ENCODE data around the gene LRRC8E.
"Not testable (repeated sequence)": the region's sequence is repeated elsewhere in the genome, so short reads cannot be mapped to it uniquely, and the experiment has no call there.

Gene LRRC8E

DNA sequence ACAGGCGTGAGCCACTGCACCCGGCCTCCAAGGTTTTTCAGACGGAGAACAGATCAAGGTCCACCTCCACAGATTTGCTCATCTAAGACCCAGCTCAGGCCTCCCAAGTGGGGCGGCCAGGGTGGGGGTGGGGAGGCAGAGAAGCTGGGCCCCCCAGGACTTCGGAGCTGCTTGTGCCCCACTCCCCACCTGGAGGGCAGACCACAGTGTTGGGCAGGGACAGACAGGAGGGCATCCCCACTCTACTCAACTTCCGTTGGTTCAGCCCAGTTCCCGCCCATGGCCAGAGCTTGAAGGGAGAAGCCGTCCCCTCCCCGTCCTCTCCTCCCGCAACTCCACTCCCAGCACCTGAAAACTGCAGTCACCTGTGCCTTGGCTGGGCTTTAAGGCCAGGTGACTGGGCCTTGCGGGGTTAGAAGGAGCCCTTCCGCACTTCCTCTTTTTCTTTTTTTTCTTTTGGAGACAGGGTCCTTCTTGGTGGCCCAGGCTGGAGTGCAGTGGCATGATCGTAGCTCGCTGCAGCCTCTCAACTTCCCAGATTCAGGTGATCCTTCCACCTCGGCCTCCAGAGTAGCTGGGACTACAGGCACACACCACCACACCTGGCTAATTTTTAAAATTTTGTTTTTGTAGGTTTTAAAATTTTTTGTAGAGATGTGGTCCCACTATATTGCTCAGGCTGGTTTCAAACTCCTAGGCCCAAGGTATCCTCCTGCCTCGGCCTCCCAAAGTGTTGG, 734 bp upstream of the LRRC8E start:
- H3K4me3 Mint-ChIP-seq = no peak overlapping the region
- H3K36me3 Mint-ChIP-seq = no peaks in the 10 kb centered on the region
- H3K27me3 Mint-ChIP-seq = peaks cover 5% of the 10 kb centered on the region

DNA sequence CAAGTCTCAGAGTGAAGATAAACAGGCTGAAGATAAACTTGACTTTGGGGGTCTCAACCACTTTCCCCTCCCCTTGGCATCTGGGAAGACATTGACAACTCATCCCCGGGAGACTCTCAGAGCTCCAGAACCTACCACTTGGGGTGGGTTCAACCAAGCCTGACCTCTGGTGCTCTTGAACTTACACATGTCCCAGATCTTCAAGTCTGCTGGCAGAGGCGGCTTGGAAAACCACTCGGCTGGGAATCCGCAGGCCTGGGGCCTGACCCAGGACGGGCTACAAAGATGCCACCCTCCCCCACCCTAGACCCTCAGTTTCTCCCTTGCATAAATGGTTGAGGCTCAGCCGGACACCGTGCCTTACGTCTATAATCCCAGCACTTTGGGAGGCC, 512 bp downstream of the LRRC8E start:
- Mint-ChIP-seq H3K27ac (no peak overlapping the region), H3K4me3 (no peak overlapping the region), H3K9me3 (no peaks in the 10 kb centered on the region), H3K36me3 (no peaks in the 10 kb centered on the region), H3K27me3 (peaks cover 5% of the 10 kb centered on the region), H3K4me1 (no peaks in the 10 kb centered on the region)

More for the DNA sequence above, 734 bp upstream of the LRRC8E start:
- no peaks in the 10 kb centered on the region for H3K9me3 Mint-ChIP-seq
- H3K4me1 Mint-ChIP-seq = no peaks in the 10 kb centered on the region
- H3K27ac Mint-ChIP-seq = no peak overlapping the region

DNA sequence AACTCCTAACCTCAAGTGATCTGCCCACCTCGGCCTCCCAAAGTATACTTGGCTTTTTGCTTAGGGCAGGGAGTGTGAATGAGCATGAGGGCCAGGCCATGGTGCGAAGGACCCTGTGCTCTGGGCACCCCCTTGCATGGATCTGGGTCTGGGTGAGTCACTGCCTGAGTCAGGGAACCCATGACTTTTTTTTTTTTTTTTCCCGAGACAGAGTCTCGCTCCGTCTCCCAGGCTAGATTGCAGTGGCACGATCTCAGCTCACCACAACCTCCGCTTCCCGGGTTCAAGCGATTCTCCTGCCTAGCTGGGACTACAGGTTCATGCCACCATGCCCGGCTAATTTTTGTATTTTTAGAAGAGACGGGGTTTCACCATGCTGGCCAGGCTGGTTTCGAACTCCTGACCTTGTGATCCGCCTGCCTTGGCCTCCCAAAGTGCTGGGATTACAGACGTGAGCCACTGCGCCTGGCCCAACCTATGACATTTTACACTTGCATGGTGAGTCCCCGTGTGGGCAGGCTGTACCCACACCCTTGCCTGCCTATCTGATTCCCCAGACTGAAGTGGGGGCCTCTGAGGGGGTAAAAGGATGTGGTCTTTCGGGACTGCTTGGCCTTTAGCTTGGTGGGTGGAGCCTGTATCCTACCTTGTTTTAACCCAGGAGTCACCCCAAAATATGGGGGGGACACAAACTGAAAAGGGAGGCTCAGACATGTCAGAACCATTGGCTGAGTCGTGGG, 5.2 kb downstream of the LRRC8E start:
- not testable (repeated sequence) for H3K27me3 Mint-ChIP-seq, H3K36me3 Mint-ChIP-seq, H3K27ac Mint-ChIP-seq, H3K4me1 Mint-ChIP-seq, H3K4me3 Mint-ChIP-seq, H3K9me3 Mint-ChIP-seq

DNA sequence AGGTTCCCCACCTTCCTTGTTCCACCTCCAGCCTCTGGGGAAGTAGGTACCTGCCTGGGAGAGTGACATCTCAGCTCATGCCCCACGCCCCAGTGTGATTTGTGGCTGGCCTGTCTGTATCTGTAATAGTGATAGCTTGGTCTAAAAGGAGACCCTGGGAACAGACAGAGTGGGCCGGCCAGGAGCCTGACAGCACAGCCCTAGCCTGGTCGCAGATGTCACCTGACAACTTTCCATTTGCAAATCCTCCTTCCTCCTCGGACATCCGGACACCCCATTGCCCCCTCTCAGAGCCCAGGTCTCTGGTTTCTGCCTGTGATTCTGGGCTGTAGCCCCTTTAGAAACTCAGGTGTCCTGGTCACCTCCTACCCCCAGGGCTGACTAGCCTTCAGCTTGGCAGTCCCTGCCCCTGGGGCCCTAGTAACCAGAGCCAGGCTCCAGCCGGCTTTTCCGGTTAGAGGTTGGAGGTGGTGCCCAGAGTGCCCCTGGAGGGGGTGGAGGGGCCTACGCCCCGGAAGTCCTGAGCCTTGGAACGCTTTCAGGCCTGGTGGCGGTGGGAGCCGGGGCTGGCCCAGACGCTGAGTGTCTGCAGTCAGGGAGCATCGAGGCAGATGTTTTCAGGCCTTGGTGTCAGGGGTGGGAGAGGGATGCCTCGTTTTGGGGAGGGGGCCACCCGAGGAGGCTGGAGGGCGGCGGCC, 6.5 kb downstream of the LRRC8E start:
- Mint-ChIP-seq H3K9me3 (no peaks in the 10 kb centered on the region), H3K27ac (no peak overlapping the region), H3K4me3 (no peak overlapping the region), H3K36me3 (no peaks in the 10 kb centered on the region), H3K4me1 (no peaks in the 10 kb centered on the region), H3K27me3 (peaks cover 3% of the 10 kb centered on the region)

DNA sequence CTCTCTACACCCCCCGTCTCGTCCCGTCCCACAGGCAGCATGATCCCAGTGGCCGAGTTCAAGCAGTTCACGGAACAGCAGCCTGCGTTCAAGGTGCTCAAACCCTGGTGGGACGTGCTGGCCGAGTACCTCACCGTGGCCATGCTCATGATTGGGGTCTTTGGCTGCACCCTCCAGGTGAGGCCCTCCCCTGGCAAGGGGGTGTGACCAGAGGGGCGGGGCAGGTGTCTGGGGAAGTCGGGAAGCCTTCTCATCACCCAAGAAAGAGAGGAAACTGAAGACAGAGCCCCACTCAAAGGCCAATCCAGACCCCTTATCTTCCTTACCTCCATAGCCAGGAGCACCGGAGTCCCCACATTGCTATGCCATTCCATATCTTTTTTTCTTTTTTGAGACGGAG, 7.3 kb downstream of the LRRC8E start:
- Mint-ChIP-seq H3K27me3 (peaks cover 3% of the 10 kb centered on the region), H3K36me3 (no peaks in the 10 kb centered on the region)

DNA sequence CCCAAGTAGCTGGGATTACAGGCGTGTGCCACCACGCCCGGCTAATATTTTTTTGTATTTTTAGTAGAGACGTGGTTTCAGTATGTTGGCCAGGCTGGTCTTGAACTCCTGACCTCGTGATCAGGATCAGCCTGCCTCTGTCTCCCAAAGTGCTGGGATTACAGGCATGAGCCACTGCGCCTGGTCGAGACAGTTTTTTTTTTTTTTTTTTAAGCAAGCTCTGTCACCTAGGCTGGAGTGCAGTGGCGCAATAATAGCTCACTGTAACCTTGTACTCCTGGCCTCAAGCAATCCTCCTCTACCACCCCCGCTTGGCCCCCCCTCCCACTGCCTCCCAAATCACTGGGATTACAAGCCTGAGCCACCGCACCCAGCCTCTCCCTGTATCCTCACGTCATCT, 9.0 kb downstream of the LRRC8E start:
- Mint-ChIP-seq H3K4me1 (no peaks in the 10 kb centered on the region), H3K27me3 (peaks cover 3% of the 10 kb centered on the region), H3K27ac (no peak overlapping the region), H3K9me3 (no peaks in the 10 kb centered on the region), H3K4me3 (no peak overlapping the region), H3K36me3 (no peaks in the 10 kb centered on the region)

More for the DNA sequence above, 7.3 kb downstream of the LRRC8E start:
- Mint-ChIP-seq H3K9me3 (no peaks in the 10 kb centered on the region), H3K27ac (no peak overlapping the region), H3K4me3 (no peak overlapping the region), H3K4me1 (no peaks in the 10 kb centered on the region)

DNA sequence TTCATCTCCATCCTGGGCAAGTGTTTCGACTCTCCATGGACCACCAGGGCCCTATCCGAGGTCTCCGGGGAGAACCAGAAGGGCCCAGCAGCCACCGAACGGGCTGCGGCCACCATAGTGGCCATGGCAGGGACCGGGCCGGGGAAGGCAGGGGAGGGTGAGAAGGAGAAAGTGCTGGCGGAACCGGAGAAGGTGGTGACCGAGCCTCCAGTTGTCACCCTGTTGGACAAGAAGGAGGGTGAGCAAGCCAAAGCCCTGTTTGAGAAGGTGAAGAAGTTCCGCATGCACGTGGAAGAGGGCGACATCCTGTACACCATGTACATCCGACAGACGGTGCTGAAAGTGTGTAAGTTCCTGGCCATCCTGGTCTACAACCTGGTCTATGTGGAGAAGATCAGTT, 10.7 kb downstream of the LRRC8E start:
- Mint-ChIP-seq H3K27ac (no peak overlapping the region), H3K9me3 (no peaks in the 10 kb centered on the region), H3K36me3 (no peaks in the 10 kb centered on the region), H3K4me1 (peaks cover 5% of the 10 kb centered on the region), H3K4me3 (no peak overlapping the region), H3K27me3 (peaks cover 3% of the 10 kb centered on the region)

DNA sequence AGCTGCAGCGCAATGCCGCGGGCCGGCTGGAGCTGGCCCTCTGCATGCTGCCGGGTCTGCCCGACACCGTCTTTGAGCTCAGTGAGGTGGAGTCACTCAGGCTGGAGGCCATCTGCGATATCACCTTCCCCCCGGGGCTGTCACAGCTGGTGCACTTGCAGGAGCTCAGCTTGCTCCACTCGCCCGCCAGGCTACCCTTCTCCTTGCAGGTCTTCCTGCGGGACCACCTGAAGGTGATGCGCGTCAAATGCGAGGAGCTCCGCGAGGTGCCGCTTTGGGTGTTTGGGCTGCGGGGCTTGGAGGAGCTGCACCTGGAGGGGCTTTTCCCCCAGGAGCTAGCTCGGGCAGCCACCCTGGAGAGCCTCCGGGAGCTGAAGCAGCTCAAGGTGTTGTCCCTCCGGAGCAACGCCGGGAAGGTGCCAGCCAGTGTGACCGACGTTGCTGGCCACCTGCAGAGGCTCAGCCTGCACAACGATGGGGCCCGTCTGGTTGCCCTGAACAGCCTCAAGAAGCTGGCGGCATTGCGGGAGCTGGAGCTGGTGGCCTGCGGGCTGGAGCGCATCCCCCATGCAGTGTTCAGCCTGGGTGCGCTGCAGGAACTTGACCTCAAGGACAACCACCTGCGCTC, 11.6 kb downstream of the LRRC8E start:
- Mint-ChIP-seq H3K4me3 (no peak overlapping the region), H3K9me3 (no peaks in the 10 kb centered on the region), H3K4me1 (peaks cover 8% of the 10 kb centered on the region), H3K36me3 (no peaks in the 10 kb centered on the region), H3K27me3 (no peaks in the 10 kb centered on the region), H3K27ac (no peak overlapping the region)

DNA sequence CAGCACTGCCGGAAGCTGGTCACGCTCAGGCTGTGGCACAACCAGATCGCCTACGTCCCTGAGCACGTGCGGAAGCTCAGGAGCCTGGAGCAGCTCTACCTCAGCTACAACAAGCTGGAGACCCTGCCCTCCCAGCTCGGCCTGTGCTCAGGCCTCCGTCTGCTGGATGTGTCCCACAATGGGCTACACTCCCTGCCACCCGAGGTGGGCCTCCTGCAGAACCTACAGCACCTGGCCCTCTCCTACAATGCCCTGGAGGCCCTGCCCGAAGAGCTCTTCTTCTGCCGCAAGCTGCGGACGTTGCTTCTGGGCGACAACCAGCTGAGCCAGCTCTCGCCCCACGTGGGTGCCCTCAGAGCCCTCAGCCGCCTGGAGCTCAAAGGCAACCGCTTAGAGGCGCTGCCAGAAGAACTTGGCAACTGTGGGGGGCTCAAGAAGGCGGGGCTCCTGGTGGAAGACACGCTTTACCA, 12.1 kb downstream of the LRRC8E start:
- H3K27me3 Mint-ChIP-seq = no peaks in the 10 kb centered on the region
- no peaks in the 10 kb centered on the region for H3K9me3 Mint-ChIP-seq
- no peak overlapping the region for H3K4me3 Mint-ChIP-seq
- peaks cover 13% of the 10 kb centered on the region for H3K4me1 Mint-ChIP-seq
- no peaks in the 10 kb centered on the region for H3K36me3 Mint-ChIP-seq
- no peak overlapping the region for H3K27ac Mint-ChIP-seq

DNA sequence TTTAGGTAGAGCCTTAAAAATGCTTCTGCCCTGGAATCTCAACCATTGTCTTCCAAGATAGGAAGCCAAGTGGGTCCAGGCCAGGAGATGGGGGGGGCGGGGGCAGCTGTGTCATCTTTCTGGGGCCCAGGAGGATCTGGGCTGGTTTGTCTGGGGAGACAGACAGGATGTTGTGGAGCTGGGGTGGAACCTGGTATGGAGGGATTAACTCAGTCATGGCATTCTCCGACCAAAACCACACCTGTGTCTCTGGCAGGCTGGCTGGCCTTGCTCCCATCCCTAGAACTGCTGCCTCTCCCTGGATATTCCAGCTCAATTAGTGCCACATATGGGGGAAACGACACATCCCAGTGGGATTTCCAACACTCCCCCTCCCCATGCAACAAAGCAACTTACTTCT, 12.6 kb downstream of the LRRC8E start:
- Mint-ChIP-seq H3K36me3 (peaks cover 2% of the 10 kb centered on the region), H3K27ac (no peak overlapping the region), H3K27me3 (no peaks in the 10 kb centered on the region), H3K4me3 (no peak overlapping the region), H3K4me1 (peaks cover 18% of the 10 kb centered on the region), H3K9me3 (no peaks in the 10 kb centered on the region)

DNA sequence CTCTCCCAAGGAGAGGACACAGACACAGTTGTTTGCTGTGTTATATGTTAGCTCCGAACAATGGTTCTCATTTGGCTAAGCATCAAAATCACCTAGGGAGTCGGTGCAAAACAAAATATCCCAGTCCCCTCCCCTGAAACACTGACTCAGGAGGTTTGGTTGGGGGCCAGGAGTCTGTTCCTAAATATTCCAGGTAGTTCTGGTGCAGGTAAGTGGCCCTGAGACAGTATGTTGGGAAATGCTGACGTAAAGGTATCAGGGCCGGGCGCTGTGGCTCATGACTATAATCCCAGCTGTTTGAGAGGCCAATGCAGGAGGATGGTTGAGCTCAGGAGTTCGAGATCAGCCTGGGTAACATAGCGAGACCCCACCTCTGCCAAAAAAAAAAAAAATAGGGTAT, 13.0 kb downstream of the LRRC8E start:
- H3K36me3 Mint-ChIP-seq = peaks cover 2% of the 10 kb centered on the region
- H3K4me1 Mint-ChIP-seq = peaks cover 18% of the 10 kb centered on the region
- no peaks in the 10 kb centered on the region for H3K27me3 Mint-ChIP-seq
- H3K9me3 Mint-ChIP-seq = no peaks in the 10 kb centered on the region
- no peak overlapping the region for H3K4me3 Mint-ChIP-seq
- no peak overlapping the region for H3K27ac Mint-ChIP-seq

DNA sequence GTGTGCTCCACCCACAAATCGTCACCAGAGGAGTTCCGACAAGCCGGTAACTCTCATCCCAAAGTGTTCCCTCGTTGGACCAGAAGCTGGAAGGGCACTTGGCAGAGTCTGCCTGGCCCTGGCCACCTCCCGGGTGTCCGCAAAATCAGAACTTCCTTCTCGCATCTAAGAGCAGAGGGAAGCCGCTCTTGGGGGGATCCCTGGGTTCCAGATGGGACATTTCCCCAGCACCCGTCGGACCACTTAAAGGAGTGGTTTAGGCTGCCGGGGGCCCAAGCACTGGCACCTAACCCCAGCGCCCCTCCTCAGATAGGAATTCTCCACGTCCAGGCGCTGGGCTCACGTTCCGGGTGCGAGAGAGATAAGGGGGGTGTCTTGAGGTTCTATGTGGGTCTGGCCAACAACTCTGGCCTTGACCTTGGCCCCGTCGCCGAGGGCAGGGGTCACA, 14.5 kb downstream of the LRRC8E start:
- Mint-ChIP-seq H3K9me3 (no peaks in the 10 kb centered on the region), H3K27ac (peak overlapping the region; percentile 97), H3K27me3 (no peaks in the 10 kb centered on the region), H3K4me3 (peak overlapping the region; percentile 92), H3K4me1 (peaks cover 26% of the 10 kb centered on the region), H3K36me3 (peaks cover 2% of the 10 kb centered on the region)

DNA sequence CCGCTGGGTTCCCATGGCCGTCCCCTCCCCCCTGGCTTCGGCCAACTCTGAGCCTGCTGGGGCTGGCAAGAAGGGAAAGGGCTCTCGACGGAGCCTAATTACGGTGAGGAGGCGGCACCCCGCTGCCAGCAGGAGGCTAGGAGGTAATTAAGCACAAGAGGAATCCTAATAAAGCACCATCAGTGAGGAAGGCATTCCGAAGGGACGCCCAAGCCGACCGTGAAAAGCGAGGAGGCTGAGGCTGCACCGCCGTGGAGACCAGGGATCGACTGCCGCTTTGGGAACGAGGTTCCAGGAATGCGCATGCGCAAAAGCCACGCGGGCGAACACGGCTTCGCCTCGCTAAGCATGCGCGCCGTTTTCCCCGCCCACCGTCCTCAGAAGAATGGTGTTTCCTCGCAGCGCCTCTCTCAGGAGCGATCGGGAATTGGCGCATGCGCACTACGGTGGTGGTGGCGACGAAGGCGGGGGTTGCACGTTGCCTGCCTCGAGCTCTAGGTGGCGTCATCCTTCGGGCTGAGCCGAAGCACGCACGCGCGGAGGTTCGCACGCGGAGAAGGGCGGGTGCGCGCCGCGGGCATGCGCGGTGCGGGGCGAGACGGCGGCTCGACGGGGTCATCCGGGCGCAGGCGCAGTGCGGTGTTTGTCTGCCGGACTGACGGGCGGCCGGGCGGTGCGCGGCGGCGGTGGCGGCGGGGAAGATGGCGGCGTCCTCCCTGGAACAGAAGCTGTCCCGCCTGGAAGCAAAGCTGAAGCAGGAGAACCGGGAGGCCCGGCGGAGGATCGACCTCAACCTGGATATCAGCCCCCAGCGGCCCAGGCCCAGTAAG, 15.1 kb downstream of the LRRC8E start, which contains the start of gene MAP2K7:
MAP2K7 (plus strand) TSS at position 634 of the 830 bp plus-strand sequence; CDS start at position 702, 68 bp downstream.
- H3K9me3 Mint-ChIP-seq = no peaks in the 10 kb centered on the region
- peaks cover 26% of the 10 kb centered on the region for H3K4me1 Mint-ChIP-seq
- no peaks in the 10 kb centered on the region for H3K27me3 Mint-ChIP-seq
- H3K4me3 Mint-ChIP-seq = peak within 1 kb of the TSS; percentile 92
- peaks cover 2% of the 10 kb centered on the region for H3K36me3 Mint-ChIP-seq
- H3K27ac Mint-ChIP-seq = peak within 1 kb of the TSS; percentile 97

DNA sequence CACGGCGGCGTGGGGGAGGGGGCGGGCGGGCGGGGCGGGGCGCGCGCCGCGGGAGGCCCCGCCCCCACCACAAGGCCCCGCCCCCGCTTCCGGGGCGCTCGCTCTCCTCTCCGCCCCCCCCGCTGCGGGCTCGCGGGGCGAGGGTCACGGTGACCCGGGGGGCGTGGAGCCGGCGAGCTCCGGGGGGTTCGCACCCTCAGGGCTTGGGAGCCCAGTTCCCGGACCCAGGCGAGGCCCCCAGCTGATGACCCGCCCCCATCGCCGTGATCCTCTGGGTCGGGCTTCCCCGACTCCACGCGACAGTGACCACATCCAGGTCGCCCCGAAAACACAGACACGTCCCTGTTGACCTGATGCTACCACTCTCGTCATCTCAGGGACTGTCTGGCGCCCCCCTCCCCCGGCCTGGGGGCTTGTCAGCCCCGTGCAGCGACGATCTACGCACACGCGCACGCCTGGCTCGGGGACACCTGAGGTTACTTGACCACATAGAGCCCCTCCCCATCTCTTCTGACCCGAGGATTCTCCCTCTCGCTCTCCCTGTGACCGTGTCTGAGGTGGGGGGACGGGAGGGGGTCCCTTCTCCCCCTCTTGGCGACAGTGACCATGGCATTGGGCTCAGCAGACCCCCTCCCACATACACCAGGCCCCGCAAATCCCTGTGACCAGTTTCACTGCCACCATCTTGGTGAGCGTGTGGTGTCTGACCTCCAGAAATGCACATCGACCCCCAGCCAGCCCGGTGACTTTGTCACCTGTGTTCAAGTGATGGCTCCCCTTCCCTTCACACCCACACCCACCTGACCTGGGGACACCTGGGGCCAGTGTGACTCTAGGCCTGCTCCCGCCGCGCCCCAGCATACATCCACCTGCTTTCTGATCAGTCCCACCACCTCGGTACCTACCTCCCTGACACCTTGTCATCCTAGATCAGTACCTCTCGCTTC, 16.0 kb downstream of the LRRC8E start:
- peaks cover 26% of the 10 kb centered on the region for H3K4me1 Mint-ChIP-seq
- H3K27me3 Mint-ChIP-seq = no peaks in the 10 kb centered on the region

More for the DNA sequence above, 16.0 kb downstream of the LRRC8E start:
- Mint-ChIP-seq H3K9me3 (no peaks in the 10 kb centered on the region), H3K27ac (peak overlapping the region; percentile 88), H3K4me3 (peak overlapping the region; percentile 92), H3K36me3 (peaks cover 2% of the 10 kb centered on the region)
